ENCODE measurements around the gene TPST2.

Gene TPST2

GRCh38 chr22:26579331-26579886 is 10.5 kb downstream of the TPST2 start:
- DNase-seq: peak; percentile 28

DNA sequence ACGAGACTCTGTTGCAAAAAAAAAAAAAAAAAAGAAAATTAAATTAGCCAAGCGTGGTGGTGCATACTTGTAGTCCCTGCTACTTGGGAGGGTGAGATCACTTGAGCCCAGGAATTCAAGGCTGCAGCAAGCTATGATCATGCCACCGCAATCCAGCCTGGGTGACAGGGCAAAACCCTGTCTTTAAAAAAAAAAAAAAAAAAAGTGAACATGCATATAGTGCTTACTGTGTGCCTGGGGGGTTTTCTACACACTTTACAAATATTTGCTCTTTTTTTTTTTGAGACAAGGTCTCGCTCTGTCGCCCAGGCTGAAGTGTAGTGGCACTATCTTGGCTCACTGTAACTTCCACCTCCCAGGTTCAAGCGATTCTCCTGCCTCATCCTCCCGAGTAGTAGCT is 12.9 kb downstream of the TPST2 start:
- no peak for DNase-seq

DNA sequence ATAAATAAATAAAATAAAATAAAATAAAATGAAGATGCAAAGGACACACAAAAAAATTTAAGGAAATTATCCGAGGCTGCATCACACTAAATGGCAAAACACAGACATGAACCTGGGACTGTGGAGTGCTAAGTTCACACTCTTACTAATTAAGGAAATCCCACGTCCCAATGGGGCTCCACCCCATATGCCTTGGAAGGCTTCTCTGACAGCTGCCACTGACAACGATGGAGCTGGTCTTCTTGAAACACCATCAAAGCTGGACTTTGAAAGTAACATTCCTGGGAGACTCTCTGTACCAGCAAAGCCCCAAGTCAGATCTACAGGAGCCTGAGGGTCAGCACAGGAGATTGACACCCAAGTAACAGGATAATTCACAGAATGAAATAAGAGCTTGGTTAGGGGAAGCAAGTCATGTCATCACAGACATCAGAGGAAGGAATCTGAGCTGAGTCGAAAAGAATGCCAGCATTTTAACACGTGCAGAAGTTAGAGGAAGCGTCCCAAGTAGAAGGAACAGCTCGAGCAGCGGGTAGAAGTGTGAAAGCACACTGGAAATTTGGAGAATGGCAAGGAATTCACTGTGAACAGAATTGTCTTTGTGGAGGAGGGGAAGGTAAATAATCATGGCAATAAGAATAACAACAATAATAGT is 13.8 kb downstream of the TPST2 start:
- no peak for DNase-seq

- DNase-seq: no peak
These were observed 15.8 kb downstream of the TPST2 start for GRCh38 chr22:26574001-26574723.

DNA sequence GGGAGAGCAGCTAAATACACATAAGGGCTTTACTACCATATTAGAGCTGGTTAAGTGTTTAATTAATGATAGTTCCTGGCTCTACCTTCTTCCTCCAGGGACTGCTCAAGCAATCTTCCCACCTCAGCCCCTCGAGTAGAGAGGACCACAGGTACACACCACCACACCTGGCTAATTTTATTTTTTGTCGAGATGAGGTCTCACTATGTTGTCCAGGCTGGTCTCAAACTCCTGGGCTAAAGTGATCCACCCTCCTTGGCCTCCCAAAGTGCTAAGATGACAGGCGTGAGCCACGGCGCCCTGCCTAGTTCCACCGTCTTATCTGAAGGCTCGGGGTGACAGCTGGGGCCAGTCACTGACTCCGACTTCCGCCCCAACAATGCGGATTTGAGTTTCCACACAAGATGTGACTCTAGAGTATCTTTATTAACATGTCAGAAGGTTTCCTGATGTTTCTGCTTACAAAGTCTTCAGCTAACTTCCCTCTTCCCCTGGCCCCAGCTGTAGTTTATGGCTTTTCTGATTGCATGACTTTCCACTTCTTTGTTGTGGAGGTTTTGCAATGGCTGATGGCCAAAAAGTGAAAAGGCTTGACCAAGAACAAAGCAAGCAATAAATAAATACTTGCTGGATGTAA is 16.8 kb downstream of the TPST2 start:
- DNase-seq: no peak

DNA sequence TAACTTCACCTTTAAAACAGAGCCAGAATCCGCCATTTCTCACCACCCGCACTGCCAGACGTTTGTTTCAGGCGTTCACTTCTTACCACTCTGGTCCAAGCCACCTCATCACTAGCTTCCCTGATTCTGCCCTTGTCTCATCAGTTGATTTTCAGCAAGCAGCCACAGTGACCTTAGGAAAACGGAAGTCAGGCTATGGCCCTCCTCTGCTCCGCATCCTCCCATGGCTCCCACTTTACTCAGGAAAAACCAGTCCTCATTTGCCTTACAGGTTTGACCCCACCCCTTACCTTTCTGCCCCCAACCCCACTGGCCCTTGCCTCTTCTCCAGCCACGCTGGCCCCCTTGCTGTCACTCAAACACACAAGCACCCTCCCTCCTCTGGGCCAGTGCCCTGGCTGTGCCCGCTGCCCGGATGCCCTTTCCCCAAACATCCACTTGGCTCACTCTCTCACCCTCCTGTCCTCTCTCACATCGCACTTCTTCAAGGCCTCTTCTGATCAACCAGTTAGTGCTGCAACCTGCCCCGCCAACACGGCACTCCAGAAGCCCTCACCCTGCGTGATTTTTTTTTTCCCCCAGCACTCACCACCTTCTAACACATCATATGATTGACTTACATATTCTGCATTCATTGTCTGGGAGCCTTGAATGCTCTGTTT is 18.9 kb downstream of the TPST2 start:
- no peak for DNase-seq

GRCh38 chr22:26570115-26570514 is 19.8 kb downstream of the TPST2 start:
- no peak for DNase-seq

- DNase-seq: no peak
These were observed 21.7 kb downstream of the TPST2 start for GRCh38 chr22:26568207-26568706.

DNA sequence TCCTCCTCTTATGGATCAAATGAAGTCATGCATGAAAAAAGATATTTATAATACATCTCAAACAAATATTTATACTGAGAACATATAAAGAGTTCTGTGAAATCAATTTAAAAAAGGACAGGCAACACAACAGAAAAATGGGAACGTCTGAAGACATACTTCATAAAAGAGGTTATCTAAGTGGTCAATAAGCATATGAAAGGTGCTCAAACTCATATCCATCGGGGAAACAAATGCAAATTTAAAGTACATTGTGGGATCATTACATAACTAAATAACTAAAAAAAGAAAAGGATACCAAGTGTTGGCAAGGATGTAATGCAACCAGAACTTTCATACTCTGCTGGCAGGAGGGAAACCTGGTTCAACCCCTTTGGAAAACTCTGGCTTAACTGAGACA is 22.3 kb downstream of the TPST2 start:
- DNase-seq: no peak

DNA sequence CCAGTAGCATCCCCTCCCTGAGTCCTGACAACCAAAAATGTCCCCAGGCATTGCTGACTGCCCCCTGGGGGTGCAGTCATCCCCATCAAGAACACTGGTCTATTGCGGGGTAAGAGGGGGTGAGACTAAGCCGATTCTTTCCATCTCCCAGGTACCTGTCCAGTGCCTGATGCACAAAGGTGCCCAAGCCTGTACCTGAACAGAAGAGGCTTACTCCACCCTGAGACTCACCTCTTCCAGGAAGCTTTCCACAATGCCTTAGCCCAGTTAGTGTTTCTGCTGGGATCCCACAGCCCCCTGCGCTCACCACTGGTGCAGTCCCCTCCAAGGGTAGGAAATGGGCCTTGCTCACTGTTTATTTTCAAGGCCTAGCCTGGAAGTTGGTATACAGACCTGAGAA is 22.9 kb downstream of the TPST2 start:
- DNase-seq: no peak

DNA sequence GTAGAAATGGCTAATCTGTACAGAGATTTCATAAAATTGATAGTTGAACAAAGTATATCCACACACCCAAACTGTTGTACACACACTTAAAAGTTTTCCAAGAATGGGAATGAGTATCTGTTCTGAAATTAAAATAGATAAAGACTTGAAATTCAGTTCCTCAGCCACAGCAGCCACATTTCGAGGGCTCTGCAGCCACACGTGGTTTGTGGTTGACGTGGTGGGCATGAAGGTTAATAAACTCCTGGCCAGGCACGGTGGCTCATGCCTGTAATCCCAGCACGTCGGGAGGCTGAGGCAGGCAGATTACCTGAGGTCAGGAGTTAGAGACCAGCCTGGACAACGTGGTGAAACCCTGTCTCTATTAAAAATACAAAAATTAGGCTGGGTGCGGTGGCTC is 24.0 kb downstream of the TPST2 start:
- DNase-seq: no peak

- DNase-seq: no peak
These were observed 24.8 kb downstream of the TPST2 start for GRCh38 chr22:26565181-26565580.

DNA sequence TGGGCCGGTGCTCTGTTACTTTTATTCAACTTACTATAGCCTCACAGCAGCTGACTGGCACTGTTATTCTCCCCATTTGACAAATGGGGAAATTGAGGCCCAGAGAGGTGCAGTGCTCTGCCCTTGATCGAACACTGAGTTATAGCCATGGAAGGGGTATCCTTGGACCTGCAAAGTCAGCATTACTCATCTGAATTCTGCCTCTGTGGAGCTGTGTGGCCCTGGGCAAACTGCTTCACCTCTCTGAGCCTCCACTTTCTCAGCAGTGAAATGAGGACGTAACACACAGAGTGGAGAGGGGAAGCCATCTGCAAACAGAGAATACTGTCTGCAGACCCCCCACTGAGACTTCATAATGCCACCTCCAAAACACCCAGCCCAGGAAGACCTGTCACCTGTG is 25.3 kb downstream of the TPST2 start:
- DNase-seq: no peak

- no peak for DNase-seq
These were observed 25.8 kb downstream of the TPST2 start for GRCh38 chr22:26564181-26564580.

DNA sequence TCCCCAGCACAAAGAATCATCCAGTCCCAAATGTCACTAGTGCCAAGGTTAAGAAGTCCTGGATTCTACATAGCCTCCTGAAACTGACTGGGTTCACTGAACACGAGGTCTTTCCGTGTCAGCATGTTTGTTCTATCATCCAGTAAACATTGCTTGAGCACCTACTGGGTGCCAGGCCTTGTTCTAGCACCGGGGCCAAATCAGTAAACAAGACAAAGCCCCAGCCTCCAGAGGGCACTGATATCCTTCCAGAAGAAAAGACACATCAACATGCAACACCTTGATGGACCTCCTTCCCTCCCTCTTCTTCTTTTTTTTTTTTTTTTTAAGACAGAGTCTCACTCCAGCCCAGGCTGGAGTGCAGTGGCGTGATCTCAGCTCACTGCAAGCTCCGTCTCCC is 26.9 kb downstream of the TPST2 start:
- no peak for DNase-seq

GRCh38 chr22:26561756-26562417 is 28.0 kb downstream of the TPST2 start:
- no peak for DNase-seq

GRCh38 chr22:26559961-26560575 is 29.9 kb downstream of the TPST2 start:
- DNase-seq: no peak

DNA sequence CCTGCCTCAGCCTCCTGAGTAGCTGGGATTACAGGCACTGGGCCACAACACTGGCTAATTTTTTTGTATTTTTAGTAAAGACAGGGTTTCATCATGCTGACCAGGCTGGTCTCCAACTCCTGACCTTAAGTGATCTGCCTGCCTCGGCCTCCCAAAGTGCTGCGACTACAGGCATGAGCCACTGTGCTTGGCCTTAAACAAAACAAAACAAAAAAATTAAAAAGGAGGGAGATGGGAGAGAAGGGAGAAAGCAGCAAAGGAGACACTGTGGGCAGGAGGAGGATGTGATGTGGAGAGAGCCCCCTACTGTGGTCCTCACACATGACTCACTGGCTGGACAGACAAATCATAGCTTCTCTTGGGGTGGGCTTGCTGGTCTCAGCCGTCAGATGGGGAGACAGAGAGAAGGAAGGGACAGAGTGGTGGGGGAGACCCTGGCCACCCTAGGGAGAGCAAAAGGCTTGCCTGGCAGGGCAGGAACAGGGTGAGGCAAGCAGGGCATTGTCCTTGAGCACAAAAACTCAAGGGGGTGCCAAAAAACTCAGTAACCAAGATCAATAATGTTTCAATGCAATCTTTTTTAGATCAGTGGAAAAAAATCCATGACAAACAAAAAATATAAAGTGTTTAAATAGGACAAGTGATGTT is 31.6 kb downstream of the TPST2 start:
- no peak for DNase-seq

DNA sequence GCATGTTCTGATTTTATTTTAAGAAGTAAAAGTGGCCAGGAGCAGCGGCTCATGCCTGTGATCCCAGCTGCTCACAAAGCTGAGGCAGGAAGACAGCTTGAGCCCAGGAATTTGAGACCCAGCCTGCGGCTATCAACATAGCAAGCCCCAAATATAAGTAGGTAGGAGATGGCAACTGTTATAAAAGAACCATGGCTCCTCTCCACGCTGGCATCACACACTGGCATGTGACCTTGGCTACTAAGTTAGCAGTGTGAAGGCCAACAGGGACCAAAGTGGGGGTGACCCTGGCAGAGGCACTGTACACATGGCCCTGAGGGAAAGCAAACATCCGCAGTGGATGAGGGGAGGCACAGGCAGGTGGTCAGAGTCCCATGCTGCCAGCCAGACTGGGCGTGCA is 33.0 kb downstream of the TPST2 start:
- no peak for DNase-seq

DNA sequence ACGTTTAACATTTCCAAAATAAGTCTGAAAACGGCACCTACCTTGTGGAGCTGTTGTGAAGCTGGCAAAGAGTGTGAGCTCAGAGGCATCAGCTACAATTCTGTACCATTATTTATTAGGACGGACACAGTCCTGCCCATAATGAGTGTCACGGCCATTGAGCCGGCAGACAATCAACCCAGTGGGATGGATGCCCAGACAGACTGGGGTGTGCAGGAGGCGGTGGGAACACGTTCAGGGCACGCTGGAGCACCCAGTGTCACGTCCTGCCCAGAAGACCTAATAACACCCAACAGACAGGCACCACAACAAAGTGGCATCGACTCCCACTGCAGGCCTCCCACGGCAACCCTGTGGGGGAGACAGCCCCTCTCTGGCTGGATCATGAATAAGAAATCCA is 34.5 kb downstream of the TPST2 start:
- DNase-seq: no peak

DNA sequence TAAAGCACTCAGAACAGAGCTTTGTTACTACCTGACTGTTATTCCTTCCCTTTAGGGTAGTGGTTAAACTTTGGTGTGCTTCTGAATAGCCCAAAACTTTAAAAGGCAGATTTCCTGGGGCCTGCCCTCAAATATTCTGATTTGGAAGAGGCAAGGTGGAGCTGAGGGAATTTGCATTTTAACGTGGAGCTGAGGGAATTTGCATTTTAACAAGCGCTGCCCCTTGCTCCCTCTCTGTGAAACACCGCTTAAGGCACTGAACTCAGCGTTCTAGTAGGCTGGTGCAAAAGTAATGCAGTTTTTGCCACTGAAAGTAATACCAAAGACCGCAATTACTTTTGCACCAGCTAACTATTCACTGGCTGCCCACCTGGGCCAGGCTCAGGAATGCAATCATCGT is 35.0 kb downstream of the TPST2 start:
- DNase-seq: no peak
